H1 (cell line): Measurements from ENCODE around the gene P2RX6. TPM values are rescaled to one million over a fixed set of nuclear protein-coding genes. Genes with fewer than 3 reads are reported as not detected.

ENCODE experiments used
- RAD21 ChIP-seq, 2 experiments: IDR thresholded peaks in 1 of 2; conservative IDR thresholded peaks in 1 of 2; 2 replicates each; pipeline ENCODE4 v1.6.1; 2011; ENCODE audit warnings: low read depth in 2 of 2, low read length in 2 of 2, improper control_type of control experiment in 1 of 2, inconsistent platforms in 1 of 2, mild to moderate bottlenecking in 1 of 2, moderate library complexity in 1 of 2
- polyA plus RNA-seq, 7 experiments: library from polyadenylated mRNA; depleted of rRNA in 3 of 7; stranded (reverse) in 5 of 7; unstranded in 2 of 7; fragments of >200 nt in 5 of 7; fragments of 200-250 nt in 2 of 7; gene quantifications; 1 replicate in 5 of 7; 2 replicates in 1 of 7; 4 replicates in 1 of 7; pipeline versions ENCODE4 v1.2.1 to v1.2.3, GENCODE V29; 2011 to 2013; ENCODE audit warnings: missing spikeins in 2 of 7, mixed read lengths in 2 of 7
- total RNA-seq: library from RNA; stranded (reverse); fragmentation: NEBNext Ultra II Directional; extraction: Animal tissue kit (Norgen Biotek cat#: 25700); gene quantifications from 2 replicates; pipeline ENCODE4 v1.2.1, GENCODE V29; 2021

The P2RX6 gene
- total and polyA plus RNA-seq, 2 of the 8 experiments (the other 6 are each of a cell fraction or from before 2014, with no cell fraction given): 0.09 TPM; not detected in 1

DNA sequence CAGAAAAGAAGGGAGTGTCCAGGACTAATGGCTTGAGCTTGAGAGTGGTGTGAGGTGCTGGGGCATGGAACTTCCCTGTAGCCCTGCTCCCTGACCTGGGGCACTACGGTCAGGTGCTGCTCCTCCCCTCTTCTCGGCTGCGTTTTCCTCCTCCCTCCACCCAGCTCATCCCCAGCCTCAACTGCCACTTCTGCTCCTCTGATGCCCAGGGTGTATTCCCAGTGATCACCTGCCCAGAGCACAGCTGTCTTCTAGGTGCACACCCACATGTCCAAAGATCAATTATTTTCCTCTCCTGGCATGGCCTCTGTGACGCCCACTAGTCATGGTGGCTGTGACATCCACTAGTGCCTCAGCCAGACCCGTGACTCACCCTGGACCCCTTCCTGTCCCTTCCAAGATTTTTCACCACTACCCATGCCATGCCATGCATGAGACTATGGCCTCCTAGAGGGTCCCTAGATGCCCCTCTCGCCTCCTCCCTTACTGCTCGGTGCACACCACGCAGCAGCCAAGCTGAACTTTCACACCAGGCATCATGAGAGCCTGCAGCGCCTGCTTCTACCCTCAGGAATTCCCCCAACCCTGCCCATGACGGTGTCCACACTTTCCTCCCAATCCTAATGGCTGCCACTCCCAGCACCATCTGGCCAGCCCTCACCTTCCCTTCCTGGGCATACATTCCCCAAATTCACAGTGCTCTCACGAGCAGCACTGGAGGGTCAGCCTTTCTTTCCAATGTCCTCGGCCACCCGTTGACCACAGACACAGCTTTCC, 1.9 kb downstream of the P2RX6 start (continued):
- no peak for TF ChIP-seq RAD21 (IDR thresholded peaks at IDR 0.05 in 1 of 2, conservative IDR thresholded peaks at IDR 0.05 in 1 of 2; ENCODE audit: low read depth in 2 of 2, low read length in 2 of 2)
